HG03159 (cell line): Measurements from ENCODE around the gene DMD.

Experiments used
- ATAC-seq: cut with Tn5 transposase; IDR thresholded peaks from one replicate; pipeline ENCODE4 v1.9.1; 2021; ENCODE audit warnings: mild to moderate bottlenecking, moderate library complexity; ENCODE audit not compliant: unreplicated experiment

The DMD gene

DNA sequence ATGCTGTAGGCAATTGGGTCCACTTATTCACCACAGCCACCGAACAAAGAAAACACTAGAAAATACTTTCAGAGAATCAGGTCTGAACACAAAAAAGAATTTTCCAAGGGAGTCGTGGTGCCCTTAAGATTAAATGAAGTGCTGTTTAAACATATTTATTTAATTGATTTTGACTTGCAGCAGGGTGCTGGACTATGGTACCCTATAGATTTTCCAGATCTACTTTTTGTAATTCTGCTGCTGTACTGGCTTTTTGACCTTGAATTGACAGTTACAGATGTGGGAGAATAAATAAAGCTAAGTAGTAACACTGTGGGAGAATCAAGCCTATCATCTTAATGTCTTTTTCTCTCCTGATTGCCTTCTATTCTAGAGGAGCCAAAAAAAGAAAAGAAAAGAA, 1404.2 kb downstream of the DMD start:
- no peak for ATAC-seq

DNA sequence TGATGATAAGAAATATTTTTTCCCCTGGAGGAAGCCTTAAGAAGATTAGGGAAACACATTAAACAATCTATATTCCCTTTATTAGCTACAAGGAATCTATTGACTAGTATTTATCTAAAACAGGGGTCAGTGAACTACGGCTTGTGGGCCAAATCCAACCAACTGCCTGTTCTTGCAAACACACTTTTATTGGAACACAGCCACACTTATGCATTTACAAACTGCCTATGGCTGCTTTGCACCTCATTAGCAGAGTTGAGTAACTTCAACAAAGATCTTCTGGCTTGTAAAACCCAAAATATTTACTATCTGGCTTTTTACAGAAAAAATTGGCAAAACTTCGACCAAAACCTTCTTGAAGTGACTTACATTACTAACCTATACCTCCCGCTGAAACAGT, 1405.6 kb downstream of the DMD start:
- ATAC-seq = no peak

DNA sequence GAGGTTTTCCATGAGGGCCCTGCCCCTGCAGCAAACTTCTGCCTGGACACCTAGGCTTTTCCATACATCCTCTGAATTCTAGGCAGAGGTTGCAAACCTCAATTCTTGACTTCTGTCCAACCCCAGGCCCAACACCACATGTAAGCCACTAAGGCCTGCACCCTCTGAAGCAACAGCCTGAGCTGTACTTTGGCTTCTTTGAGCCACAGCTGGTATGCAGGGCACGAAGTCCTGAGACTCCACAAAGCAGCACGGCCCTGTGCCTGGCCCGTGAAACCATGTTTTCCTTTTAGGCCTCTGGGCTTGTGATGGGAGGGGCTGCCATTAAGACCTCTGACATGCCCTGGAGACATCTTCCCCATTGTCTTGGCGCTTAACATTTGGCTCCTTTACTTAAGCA, 1411.1 kb downstream of the DMD start:
- ATAC-seq = no peak

DNA sequence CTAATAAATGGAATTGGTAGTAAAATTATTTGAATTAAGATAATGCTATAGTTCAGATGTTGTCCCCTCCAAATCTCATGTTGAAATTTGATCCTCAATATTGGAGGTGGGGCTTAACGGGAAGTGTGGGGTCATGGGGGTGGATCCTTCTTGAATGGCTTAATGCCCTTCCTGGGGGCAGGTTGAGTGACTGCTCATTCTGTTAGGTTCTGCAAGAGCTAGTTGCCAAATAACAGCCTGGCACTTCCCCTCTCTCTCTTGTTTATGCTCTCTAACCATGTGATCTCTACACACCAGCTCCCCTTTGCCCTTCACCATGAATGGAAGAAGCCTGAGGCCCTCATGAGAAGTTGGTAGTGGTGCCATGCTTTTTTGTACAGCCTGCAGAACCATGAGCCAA, 1414.7 kb downstream of the DMD start:
- no peak for ATAC-seq

DNA sequence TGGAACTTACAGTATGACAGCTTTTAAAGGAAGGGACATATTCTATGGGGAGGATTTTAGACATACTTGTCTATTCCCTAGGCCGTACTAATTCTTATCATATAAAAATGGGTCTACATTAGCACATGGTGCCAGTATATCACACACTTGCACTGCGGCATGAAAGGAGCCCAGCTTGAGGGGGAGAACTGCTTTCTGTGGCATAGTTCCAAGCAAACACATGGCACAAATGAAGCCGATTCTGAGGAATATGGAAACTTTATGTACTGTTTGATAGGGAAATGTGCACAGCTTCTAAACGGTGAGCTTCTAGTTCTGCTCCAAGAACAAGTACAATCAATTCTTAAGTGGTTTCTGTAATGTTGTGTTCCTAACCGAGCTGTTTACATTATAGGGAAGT, 1463.9 kb downstream of the DMD start:
- ATAC-seq = no peak

DNA sequence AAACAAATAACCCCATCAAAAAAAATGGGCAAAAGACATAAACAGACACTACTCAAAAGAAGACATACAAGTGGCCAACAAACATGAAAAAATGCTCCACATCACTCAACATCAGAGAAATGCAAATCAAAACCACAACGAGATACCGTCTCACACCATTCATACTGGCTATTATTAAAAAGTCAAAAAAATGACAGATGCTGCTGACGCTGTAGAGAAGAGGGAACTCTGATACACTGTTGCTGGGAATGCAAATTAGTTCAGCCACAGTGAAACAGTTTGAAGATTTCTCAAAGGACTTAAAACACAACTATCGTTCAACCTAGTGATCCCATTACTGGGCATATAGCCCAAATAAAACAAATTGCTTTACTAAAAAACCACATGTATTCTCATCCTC, 1468.3 kb downstream of the DMD start:
- ATAC-seq = no peak

DNA sequence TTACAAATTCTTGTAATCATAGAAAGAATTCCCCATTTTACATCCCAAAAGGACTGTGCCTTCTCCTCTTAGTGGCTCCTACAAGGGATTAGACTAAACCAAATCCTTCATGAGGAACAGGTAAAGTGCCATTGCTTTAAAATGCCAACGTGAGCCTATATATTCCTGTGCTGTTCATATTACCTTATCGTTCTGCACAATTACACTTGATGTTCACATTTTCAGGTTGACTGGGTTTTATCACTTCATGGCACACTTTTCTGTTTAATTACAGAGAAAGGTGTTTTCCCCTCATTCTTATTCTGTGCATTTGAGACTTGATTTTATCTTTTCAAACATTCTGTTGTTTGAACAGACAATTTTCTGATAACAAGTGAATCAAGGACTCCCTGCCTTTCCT, 1493.9 kb downstream of the DMD start:
- ATAC-seq = no peak

DNA sequence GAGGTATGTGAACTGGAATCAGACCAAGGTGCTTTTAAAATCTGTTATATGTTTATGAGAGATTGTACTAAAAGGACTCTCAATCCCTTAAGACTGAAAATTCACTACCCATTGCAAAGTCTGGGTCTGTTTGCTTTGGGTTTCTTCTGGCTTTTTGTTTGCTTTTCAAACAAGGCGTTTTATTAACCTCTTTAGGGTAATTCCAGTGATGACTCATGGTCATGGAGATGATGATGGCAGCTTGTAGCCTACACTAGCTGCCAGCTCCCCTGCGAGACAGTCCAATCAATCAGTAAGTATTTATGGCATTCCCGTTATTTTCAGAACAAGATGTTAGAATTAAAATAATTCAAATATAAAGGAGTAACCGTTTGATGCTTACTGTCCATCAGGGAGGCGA, 1495.7 kb downstream of the DMD start:
- no peak for ATAC-seq

DNA sequence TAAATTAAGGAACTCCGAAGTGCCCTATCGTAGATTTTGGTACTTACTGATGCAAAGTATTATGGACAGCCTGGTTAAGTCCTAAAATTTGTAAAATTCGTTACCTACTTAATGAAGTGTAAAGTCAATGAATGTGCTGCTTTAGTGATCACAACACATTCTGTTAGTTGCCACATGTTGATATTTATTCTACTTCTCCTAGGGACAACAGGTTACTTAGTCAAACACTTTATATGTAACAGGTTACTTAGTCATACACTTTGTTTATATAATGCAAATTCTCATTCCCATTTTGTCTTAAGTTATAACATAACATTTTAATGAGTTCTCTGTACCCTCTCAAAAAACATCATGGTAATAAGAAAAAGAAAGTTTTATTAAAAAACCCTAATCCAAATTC, 1496.6 kb downstream of the DMD start:
- no peak for ATAC-seq

DNA sequence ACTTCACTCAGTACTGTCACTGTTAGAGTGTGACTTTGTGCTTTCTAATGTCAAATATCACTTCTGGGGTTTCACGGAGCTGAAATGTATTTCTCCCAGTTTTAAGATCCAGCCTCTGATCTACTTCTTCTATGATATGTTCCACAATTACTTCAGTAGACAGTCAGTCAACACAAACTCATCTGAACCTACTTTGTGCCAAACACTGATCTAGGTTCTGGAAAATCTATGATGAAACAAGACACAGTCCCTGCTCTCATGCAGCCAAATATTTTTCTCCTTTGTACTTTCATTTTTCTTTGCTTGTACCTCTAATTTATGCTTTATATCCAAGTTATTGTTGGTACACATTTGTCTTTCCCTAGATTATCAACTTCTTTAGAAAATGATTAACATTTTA, 1498.2 kb downstream of the DMD start:
- ATAC-seq = no peak

DNA sequence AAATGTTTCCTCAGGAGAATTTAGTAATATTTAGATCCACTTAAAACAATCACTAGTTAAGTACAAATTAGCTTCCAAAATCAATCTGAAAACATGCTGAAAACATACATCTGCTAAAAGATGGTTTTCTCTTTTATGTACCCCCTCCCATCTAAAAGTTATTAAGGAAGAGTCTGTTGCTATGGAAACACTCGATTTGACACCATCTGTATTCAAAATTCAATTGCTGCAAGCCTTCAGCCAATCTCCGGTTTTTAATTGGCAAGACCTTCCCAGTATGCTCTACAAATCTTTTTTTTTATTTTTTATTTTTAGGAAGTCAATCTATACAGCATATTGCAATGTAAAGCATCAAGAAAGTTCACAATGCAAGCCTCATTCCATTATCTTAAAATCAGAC, 1500.2 kb downstream of the DMD start:
- no peak for ATAC-seq

DNA sequence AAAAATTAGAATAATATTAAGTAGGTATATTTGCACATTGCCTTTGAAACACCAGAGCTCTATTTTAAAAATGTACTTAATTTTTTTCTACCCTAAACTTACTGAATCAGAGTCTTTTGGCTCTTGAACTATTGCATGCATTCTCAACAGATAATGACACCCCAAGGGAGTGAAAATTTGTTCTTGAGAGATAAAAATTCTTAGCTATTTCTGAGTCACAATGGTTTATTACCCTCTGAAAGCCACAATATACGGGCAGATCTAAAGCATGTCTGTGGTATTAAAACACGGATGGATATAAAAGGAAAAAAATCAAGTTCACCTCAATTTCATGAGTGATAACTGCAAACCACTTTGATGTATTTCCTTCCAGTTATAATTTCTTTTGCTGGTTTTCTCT, 1503.2 kb downstream of the DMD start:
- no peak for ATAC-seq

DNA sequence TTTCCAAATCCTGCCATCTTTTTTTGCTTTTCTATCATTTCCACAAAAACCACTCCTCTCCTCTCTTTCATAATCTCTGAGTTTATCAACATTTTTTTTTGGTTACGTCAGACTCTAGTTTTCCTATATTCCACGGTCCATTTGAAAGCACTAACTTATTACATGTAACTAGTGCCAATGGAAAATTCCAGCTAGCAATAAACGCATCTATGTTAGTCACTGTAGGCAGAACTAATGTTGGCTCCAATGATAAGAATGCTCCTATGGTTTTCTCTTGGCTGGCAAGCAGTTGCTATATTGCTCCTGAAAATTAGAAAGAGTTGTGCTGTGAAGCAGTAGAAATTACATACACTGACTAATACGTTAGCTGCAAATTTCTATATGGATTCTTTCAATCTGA, 1504.9 kb downstream of the DMD start:
- ATAC-seq = no peak

DNA sequence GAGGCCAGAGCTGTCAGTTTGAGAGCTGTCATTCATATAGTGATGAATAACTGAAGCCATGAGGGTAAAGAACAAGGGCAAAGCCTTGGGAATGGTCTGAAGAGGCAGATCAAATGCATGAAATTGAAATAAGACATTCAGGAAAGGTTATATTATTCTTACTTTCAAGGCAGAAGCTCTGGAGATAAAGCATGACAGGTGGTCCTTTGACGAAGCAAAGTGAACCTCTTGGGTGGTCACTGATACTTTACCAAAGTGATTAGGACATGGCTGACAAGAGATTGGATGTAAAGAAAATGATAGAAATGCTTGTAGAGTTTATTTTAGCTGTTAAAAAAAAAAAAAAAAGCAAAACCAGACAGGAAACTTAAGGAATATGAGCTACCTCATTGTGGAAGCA, 1505.5 kb downstream of the DMD start:
- no peak for ATAC-seq

DNA sequence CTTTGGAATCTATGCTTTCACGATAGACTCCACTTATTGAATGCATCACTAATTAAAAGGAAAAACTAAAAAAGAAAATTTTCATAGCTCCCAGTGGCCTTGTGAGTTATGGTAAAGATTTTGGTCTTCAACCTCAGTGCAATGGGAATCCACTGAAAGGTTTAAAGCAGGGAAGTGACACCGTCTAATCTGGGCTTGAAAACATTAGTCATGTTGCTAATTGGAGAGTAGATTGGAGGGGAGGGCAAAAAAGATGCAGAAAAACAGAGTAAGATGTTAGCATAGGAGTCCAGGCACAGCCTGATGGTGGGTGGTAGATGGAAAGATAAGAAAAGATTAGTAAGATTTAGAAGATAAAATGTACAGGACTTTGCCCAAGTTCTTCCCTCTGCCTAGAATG, 1506.4 kb downstream of the DMD start:
- no peak for ATAC-seq

DNA sequence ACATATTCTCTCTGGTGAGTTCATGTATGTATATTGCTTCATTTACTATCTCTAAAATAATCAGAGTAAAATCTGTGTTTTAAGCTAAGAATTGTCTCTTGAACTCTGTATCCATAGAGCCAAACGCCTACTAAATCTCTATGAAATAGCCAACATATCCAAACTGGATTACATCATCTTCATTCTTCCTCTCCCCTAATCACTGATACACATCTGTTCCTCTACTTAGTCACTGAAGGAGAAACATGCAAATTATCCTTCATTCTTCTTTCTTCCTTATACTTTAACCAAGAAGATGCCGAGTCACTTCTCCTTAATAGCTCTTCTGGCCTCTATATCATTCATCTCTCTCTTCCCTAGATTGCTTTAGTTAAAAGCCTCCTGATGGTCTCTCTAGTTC, 1509.1 kb downstream of the DMD start:
- no peak for ATAC-seq

DNA sequence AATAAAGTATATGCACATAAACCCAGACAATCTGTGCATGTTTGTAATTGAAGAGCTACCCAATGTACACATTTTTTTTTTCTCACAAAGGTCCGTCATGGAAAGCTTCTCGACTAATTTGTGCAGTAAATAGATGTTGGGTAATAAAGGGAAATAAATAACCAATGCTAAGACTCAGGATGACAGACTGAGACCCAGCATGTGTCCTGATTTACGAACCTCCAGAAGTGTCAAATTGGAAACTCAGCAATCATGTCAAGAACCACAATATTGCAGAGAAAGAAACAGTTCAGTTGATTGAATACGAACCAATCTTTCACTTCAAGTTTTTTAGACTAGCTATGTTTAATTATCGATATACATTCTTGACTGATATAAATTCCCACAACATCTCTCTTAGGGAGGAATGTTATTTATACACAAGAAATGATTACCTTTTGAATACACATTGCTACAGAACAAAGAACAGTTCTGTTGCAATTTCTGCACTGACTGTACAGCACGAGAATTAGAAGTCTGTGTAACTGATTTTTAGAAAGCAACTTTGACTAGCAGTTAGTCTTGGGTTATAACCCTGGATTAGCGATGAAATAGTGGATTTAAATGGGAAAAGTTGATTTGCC, 1513.9 kb downstream of the DMD start:
- ATAC-seq = no peak

DNA sequence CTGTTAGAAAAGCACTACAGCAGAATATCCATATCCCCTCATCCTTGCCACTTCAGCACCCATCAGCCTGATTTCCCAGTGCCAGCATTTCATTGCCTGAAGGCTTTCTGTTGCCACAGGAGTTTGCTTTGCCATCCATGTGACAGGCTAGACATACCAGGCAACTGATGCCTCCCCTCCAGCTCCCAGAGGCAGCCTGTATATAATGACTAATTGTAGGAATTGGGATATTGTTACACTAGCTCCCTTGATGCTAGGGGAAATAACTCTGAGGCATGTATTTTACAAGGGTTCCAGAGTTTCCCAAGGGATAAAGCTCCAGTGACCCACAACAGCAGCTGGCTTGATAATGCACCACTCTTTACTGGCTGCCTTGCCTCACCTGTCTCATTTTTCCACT, 1531.5 kb downstream of the DMD start:
- ATAC-seq = no peak

DNA sequence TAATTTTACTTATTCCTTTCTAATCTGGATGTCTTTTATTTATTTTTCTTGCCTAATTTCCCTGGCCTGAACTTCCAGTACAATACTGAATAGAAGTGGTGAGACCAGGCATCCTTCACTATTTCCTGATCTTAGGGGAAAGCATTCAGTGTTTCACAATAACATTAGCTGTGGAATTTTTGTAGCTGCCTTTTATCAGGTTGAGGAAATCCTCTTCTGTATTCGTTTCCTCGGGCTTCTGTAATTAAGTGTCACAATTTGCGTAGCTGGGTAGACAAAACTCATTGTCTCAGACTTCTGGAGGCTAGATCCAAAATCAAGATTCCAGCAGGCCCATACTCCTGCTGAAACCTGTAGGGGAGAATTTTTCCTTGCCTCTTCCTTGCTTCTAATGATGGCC, 1541.1 kb downstream of the DMD start:
- ATAC-seq = no peak

DNA sequence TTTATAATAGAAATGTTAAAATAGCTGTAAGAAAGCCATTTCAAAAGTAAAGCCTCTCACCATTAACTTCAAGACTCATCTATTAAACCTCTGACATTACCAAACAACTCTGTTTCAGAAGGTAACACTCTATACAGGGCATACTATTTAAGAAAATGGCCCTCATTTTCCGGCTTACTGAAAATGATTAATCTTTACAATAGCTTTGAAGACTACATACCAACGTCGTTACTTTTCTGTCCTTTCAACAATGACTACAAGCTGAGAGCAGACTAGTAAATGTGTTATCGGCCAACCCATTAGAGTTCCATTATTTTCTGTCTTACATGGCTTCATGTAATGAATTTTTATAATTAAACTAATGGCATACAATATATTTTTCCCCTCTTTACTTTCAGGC, 1545.9 kb downstream of the DMD start:
- ATAC-seq = no peak

DNA sequence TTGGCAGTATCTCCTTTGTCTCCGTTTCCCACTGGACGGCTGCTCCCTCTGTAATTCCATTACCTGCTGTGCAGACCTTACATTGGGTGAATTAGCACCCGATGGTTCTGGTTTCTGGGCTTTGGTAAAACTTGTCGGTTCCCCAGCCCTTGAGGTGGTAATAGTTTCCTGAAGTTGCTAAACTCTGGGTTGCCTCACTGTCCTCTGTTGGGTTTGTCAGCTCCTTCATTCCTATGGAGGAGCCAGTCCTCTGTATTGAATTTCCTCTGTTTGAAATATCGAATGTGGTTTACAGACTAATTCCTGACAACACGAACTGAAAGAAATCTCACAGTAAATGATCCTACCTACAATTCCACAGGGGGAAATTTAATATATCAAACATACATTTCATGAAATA, 1548.2 kb downstream of the DMD start:
- ATAC-seq = no peak

DNA sequence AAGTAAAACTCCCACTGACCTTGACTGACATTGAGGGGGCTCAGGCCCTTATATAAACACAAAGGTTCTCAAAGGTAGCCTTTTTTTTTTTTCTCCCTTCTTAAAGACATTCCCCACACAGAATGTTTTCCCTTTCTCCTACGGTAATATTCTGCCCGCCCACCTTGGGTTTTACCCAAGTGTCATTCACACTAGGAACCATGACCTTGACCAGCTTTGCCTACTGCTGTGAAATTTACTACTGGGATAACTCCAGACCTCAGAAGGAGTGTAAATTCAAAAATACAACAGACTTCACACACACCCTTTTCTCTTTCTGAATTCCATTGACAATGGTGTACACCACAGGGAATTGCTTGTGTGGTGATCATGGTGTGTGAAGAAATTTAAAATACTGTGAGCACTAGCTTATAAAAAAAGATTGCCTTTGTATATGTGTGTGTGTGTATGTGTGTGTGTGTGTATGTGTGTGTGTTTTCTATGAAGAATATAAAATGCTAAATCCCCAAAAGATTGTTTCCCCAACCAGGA, 1550.0 kb downstream of the DMD start:
- no peak for ATAC-seq

DNA sequence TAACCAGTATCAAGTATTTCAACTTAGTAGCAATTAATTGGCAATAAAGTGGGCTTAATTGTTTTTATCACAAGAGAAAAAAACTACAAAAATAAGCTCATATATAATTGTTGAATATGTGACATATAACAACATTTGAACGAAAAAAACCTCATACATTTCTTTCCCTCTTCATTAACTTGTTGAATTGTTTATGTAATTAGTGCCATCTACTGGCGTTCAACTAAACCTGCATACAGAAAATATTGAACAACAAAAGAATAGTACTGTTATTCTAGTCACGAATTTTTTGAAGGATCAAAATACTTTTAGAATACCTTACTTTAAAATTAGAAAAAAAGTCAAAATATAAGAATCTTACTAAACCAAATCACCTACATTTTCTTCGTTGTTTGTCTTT, 1553.0 kb downstream of the DMD start:
- peak; percentile 58 for ATAC-seq
